Ishikawa (cell line): ENCODE data around the gene EEF1AKMT3.

Experiments used
- CREB1 ChIP-seq: IDR thresholded peaks from 2 replicates; pipeline ENCODE4 v1.6.1; 2012; ENCODE audit warnings: low read depth
- EP300 ChIP-seq: IDR thresholded peaks from 2 replicates; pipeline ENCODE4 v1.6.1; 2012; ENCODE audit warnings: borderline replicate concordance
- FOXM1 ChIP-seq: IDR thresholded peaks from 2 replicates; pipeline ENCODE4 v1.6.1; 2012; ENCODE audit warnings: low read depth, borderline replicate concordance
- RAD21 ChIP-seq: IDR thresholded peaks from 2 replicates; pipeline ENCODE4 v1.6.1; 2012; ENCODE audit warnings: low read depth
- TAF1 ChIP-seq: IDR thresholded peaks from 2 replicates; pipeline ENCODE4 v1.6.1; 2012; ENCODE audit warnings: low read depth, mild to moderate bottlenecking
- TF ChIP-seq, protein P1 (sequence below): IDR thresholded peaks from 2 replicates; pipeline ENCODE4 v1.6.1; 2012
- TF ChIP-seq, protein P2 (sequence below): IDR thresholded peaks from 2 replicates; pipeline ENCODE4 v1.6.1; 2012; ENCODE audit warnings: low read depth, mild to moderate bottlenecking

GRCh38 chr12:57783466-57783801, 11.0 kb downstream of the EEF1AKMT3 start:
- no peak for TF ChIP-seq EP300
- TF ChIP-seq, protein P1, sequence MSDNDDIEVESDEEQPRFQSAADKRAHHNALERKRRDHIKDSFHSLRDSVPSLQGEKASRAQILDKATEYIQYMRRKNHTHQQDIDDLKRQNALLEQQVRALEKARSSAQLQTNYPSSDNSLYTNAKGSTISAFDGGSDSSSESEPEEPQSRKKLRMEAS = no peak
- TF ChIP-seq TAF1 = no peak
- no peak for TF ChIP-seq CREB1
- TF ChIP-seq RAD21 = no peak
- TF ChIP-seq FOXM1 = no peak
- TF ChIP-seq, protein P2, sequence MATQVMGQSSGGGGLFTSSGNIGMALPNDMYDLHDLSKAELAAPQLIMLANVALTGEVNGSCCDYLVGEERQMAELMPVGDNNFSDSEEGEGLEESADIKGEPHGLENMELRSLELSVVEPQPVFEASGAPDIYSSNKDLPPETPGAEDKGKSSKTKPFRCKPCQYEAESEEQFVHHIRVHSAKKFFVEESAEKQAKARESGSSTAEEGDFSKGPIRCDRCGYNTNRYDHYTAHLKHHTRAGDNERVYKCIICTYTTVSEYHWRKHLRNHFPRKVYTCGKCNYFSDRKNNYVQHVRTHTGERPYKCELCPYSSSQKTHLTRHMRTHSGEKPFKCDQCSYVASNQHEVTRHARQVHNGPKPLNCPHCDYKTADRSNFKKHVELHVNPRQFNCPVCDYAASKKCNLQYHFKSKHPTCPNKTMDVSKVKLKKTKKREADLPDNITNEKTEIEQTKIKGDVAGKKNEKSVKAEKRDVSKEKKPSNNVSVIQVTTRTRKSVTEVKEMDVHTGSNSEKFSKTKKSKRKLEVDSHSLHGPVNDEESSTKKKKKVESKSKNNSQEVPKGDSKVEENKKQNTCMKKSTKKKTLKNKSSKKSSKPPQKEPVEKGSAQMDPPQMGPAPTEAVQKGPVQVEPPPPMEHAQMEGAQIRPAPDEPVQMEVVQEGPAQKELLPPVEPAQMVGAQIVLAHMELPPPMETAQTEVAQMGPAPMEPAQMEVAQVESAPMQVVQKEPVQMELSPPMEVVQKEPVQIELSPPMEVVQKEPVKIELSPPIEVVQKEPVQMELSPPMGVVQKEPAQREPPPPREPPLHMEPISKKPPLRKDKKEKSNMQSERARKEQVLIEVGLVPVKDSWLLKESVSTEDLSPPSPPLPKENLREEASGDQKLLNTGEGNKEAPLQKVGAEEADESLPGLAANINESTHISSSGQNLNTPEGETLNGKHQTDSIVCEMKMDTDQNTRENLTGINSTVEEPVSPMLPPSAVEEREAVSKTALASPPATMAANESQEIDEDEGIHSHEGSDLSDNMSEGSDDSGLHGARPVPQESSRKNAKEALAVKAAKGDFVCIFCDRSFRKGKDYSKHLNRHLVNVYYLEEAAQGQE = no peak
